NCI-H748 (cell line): ENCODE data around the gene FAAH.

Experiments
- DNase-seq: peaks from one replicate; lab custom pipeline; 2025; ENCODE audit not compliant: unreplicated experiment; lab: John Stamatoyannopoulos, UW

FAAH gene

DNA sequence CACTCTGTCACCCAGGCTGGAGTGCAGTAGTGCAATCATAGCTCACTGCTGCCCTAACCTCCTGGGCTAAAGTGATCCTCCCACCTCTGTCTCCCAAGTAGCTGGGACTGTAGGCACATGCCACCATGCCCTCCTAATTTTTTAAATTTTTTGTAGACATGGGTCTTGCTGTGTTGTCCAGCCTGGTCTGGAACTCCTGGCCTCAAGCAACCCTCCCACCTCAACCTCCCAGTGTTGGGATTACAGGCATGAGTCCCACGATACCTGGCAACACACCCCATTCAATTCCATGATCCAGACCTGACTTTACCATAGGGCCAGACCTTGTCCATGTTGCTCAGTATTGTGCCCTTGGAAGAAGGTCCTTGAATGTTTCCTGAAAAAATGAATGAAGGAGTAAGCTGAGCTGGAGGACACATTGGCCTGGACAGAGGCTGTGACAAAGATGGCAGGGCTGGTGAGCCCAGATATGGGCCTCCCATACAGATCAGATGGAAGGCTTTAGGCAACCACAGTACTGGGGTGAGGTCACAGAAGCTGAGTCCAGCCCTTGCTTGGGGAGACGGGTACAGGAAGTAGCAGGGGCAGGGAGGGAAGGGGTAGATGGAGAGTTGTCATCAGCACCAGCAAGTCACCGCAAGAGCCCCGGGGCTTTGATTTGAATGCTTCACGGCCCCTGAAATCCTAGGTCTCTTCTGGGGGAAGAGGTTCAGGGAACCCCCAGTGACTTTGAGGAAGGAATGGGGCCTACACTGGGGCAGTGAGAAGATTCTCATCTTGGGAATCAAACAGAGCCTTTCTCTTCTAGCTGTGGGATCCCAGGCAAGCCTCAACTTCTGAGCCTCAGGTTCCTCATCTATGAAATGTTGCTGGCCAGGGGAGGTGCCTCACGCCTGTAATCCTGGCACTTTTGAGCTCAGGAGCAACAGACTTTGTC, 55.4 kb downstream of the FAAH start:
- DNase-seq: no peak

DNA sequence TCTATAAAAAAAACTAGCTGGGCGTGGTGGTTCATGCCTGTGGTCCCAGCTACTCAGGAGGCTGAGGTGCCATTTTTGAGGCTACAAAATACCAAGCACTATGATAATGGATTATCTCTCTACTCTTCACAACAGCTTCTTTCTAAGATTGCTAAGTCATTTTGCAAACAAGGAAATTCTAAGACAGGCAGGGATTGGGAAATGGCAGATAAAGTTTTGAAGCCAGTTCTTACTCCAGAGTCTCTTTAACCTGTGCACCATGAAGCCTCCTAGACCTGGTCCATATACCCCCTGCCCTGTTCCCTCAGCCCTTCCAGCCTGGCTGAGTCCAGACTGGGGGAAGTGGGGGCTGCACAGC, 56.0 kb downstream of the FAAH start:
- no peak for DNase-seq

GRCh38 chr1:46451948-46452930, 58.1 kb downstream of the FAAH start:
- no peak for DNase-seq

GRCh38 chr1:46452931-46453325, 58.8 kb downstream of the FAAH start:
- no peak for DNase-seq

GRCh38 chr1:46453449-46453848, 59.3 kb downstream of the FAAH start:
- DNase-seq: no peak

DNA sequence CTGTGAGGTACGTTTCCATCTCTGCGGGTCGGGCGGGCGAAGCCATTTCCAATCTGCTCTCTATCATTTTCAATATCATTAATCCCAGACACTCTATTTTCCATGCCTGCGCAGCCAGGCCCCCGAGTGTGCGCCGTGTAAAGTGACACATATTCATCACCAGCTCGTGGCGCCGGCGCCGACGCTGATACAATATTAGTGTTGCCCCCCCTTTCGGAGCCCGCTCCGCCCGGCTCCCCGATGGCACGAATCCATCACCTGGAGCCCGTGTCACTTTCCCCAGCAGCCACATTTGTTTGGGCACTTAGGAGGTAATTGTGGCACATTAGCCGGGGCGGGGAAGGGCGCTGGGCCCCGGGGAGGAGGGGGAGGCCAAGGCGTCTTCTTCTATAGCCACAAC, 61.8 kb downstream of the FAAH start:
- peak; percentile 60 for DNase-seq

- DNase-seq: no peak
Measured at GRCh38 chr1:46456411-46456963, 62.4 kb downstream of the FAAH start.

GRCh38 chr1:46457178-46457577, 63.1 kb downstream of the FAAH start:
- DNase-seq: no peak

- DNase-seq: no peak
Measured at GRCh38 chr1:46458190-46458589, 64.1 kb downstream of the FAAH start.

DNA sequence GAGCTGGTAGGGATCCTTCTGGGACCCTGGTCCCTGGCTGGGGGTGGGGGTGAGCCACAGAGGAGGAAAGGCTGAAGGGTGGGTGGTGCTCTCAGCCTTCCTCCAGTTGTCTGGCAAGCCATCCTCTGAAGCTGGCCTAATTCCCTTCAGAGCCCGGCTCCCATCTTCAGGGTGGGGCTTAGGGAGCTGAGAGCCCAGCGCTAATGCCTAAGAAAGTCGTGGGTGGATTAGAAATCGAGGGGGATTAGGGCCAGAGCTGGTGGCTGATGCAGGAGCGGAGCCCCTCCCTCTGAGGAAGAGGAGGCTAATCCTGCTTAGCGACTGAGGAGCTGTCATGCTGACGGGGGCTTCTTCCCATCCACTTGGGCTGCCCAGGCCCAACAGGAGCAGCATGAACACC, 64.7 kb downstream of the FAAH start:
- DNase-seq: no peak

DNA sequence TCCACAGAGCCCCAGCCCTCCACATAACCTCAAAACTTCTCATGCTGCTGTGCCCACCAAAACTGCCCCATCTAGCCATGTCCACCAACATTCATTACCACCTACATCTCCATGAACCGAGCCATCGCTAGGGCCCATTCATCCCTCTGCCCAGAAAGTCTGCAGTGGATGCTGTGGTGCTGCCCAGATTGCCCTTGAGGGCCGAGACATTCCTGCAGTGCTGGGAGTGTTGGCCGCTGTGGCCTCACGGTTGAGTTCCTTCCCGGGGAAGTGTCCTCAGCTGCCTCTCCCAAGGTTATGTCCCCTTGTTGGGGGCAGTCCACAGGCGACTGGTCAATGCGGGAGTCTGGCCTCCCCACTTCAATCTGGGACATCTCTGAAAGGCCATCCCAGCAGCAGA, 65.2 kb downstream of the FAAH start:
- no peak for DNase-seq

DNA sequence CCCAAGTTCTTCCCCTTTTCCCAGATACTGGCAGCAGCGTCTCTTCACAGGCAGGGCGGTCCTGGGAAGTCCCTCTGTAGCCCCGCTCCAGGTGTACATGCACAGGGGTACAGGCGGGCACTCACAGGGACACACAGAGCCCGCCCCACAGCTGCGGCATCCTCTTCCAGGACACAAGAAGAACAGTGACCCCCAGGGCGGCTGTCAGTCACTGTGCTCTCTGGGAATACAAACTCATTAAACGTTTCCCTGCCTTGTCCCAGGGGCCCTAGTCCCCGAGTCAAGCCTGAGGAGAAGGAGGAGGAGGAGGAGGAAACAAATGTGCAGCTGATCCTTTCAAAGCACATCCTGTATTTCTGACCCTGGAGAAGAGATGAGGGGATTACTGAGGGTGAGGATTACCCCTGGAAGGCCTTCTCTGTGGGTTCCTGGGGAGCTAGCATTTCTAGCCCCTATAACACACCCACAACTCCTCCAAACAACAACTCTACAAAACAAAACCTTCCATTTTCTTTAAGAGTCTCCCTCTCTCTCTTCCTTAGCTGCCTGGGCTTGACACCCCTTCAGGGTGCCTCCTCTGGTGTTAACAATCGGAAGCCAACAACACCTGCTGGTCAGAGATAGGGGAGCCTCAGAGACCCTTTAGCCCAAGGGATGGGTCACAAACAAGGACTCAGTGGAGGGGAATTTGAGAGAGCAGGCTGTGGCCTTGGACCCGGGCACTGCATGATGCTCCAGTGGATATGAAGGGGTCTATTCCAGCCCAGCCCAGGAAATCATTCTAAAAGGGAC, 67.1 kb downstream of the FAAH start:
- no peak for DNase-seq

DNA sequence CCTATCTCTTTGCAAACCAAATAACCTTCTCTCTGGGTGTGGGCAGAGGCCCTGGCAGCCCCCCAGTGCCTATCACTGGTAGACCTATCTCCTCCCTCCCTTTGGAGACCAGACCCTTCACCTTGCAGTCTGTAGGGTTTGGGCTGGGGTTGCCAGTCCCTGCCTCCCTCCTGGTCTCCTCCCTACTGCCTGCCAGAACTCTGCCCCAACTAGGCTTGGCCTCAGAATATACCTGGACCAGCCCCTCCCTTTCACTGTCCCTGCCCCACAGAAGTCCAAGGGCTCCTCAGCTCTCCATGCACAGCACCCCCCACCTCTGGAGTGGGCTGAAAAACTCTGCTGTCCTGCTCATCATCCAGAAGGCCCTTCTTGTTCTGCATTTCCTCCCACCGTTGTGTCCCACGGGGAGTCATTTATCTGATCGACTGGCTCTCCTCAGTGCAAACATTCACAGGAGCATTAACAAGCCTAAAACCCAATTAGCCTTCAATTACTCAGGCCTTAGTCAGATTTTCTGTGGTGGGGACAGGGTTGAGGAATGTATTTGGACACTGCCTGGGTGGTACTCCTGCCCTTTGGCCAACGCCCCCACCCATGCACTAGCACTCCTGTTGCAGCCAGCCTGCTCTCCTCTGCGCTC, 67.8 kb downstream of the FAAH start:
- DNase-seq: no peak
